IMR-90 (cell line): ENCODE data around the gene GNG5. TPM values are rescaled to one million over a fixed set of nuclear protein-coding genes. Genes with fewer than 3 reads are reported as not detected.
A peak's percentile ranks its signal among the peaks of the same experiment; 100 is the strongest.

ENCODE experiments used
- ATAC-seq: fragments of 200-7000 bp; cut with Tn5 transposase; 2 replicates; pipeline ENCODE4 v1.9.1; 2020; ENCODE audit warnings: low read depth, mild to moderate bottlenecking, moderate library complexity
- BruUV-seq: library from RNA; stranded (reverse); fragments of 400-500 nt; replicated peaks from 2 replicates; lab custom pipeline; 2021; lab: Mats Ljungman, UMichigan
- CTCF ChIA-PET: fragments of 300-600 bp; formaldehyde crosslinking; extraction: SDS; loops from one replicate; lab custom pipeline; 2021; ENCODE audit warnings: antibody characterized with exemption; lab: Yijun Ruan, JAX
- POLR2A ChIA-PET: fragments of 300-600 bp; sonication (Branson Sonifier 250); formaldehyde crosslinking; loops from one replicate; lab custom pipeline; 2022; ENCODE audit warnings: antibody characterized with exemption; ENCODE audit not compliant: unreplicated experiment; lab: Charles Lee
- DNase-seq: peaks from one replicate; pipeline ENCODE4 v3.0.0; 2013
- H2AFZ ChIP-seq: replicated peaks from 2 replicates; pipeline ENCODE3; 2013; ENCODE audit warnings: low read length, mild to moderate bottlenecking; ENCODE audit not compliant: poor library complexity
- H2AK5ac ChIP-seq: 2 replicates; pipeline ENCODE4 v1.6.1; 2013; ENCODE audit warnings: low read depth, low read length, inconsistent platforms
- H2AK9ac ChIP-seq: replicated peaks from 2 replicates; pipeline ENCODE3; 2013; ENCODE audit warnings: mild to moderate bottlenecking, low read depth, low read length, moderate library complexity; ENCODE audit not compliant: poor library complexity
- H2BK120ac ChIP-seq: 2 replicates; pipeline ENCODE4 v1.6.1; 2013; ENCODE audit warnings: low read depth, low read length, inconsistent platforms
- H2BK15ac ChIP-seq: 3 replicates; pipeline ENCODE4 v1.6.1; 2013; ENCODE audit warnings: low read depth, low read length, inconsistent platforms
- H2BK20ac ChIP-seq: 2 replicates; pipeline ENCODE4 v1.6.1; 2013; ENCODE audit warnings: low read depth, mild to moderate bottlenecking, inconsistent platforms, low read length, moderate library complexity
- H2BK5ac ChIP-seq: 2 replicates; pipeline ENCODE4 v1.6.1; 2013; ENCODE audit warnings: mild to moderate bottlenecking, low read depth, low read length, inconsistent platforms; ENCODE audit not compliant: poor library complexity, severe bottlenecking
- H3K14ac ChIP-seq: replicated peaks from 2 replicates; pipeline ENCODE4 v1.6.1; 2013; ENCODE audit warnings: low read depth, low read length, inconsistent platforms
- H3K18ac ChIP-seq: 2 replicates; pipeline ENCODE4 v1.6.1; 2013; ENCODE audit warnings: low read depth, low read length, control low read depth
- H3K23ac ChIP-seq: 2 replicates; pipeline ENCODE4 v1.6.1; 2013; ENCODE audit warnings: low read depth, low read length, inconsistent platforms
- H3K27ac ChIP-seq: 2 replicates; pipeline ENCODE4 v1.5.1; 2013; ENCODE audit warnings: mild to moderate bottlenecking, control low read depth, low read length; ENCODE audit not compliant: insufficient read depth
- H3K27me3 ChIP-seq: 2 replicates; pipeline ENCODE4 v1.6.1; 2013; ENCODE audit warnings: low read length; ENCODE audit not compliant: control insufficient read depth, insufficient read depth
- H3K36me3 ChIP-seq: 2 replicates; pipeline ENCODE4 v1.6.1; 2013; ENCODE audit warnings: low read length, mixed read lengths; ENCODE audit not compliant: control insufficient read depth, insufficient read depth
- H3K4ac ChIP-seq: 2 replicates; pipeline ENCODE4 v1.6.1; 2013; ENCODE audit warnings: low read depth, low read length, inconsistent platforms
- H3K4me1 ChIP-seq: 2 replicates; pipeline ENCODE4 v1.6.1; 2013; ENCODE audit warnings: low read length, mixed read lengths; ENCODE audit not compliant: control insufficient read depth, insufficient read depth
- H3K4me2 ChIP-seq: 2 replicates; pipeline ENCODE4 v1.6.1; 2013; ENCODE audit warnings: low read depth, mild to moderate bottlenecking, control low read depth, low read length, moderate library complexity
- H3K4me3 ChIP-seq: 2 replicates; pipeline ENCODE4 v1.5.1; 2013; ENCODE audit warnings: low read depth, mild to moderate bottlenecking, control low read depth, low read length, moderate library complexity; ENCODE audit not compliant: insufficient read depth
- H3K56ac ChIP-seq: 2 replicates; pipeline ENCODE4 v1.6.1; 2013; ENCODE audit warnings: low read length, inconsistent platforms; ENCODE audit not compliant: insufficient read depth; ENCODE audit errors: extremely low read depth
- H3K79me1 ChIP-seq, 2 experiments: 2 replicates each; pipeline ENCODE4 v1.6.1; 2013; ENCODE audit warnings: low read length in 2 of 2, inconsistent platforms in 1 of 2, low read depth in 1 of 2
- H3K9ac ChIP-seq: 2 replicates; pipeline ENCODE4 v1.6.1; 2013; ENCODE audit warnings: low read depth, low read length, control low read depth
- H3K9me1 ChIP-seq: 2 replicates; pipeline ENCODE4 v1.6.1; 2013; ENCODE audit warnings: low read length, inconsistent platforms; ENCODE audit not compliant: insufficient read depth
- H3K9me3 ChIP-seq: 2 replicates; pipeline ENCODE4 v1.6.1; 2013; ENCODE audit warnings: low read length; ENCODE audit not compliant: control insufficient read depth, insufficient read depth
- H4K20me1 ChIP-seq: 2 replicates; pipeline ENCODE4 v1.6.1; 2013; ENCODE audit warnings: low read length, inconsistent platforms; ENCODE audit not compliant: insufficient read depth
- H4K5ac ChIP-seq: 2 replicates; pipeline ENCODE4 v1.6.1; 2013; ENCODE audit warnings: mild to moderate bottlenecking, low read depth, low read length, control low read depth
- H4K8ac ChIP-seq, 2 experiments: 2 replicates each; pipeline ENCODE4 v1.6.1; 2013; ENCODE audit warnings: low read depth in 2 of 2, low read length in 2 of 2, control low read depth in 1 of 2, inconsistent platforms in 1 of 2
- H4K91ac ChIP-seq: 2 replicates; pipeline ENCODE4 v1.6.1; 2013; ENCODE audit warnings: low read depth, low read length, inconsistent platforms; ENCODE audit not compliant: insufficient read depth
- ELK1 ChIP-seq: fragments of 150-350 bp; IDR thresholded peaks from 2 replicates; pipeline ENCODE4 v1.6.1; 2016; ENCODE audit warnings: low read depth, mild to moderate bottlenecking, low read length, moderate library complexity, borderline replicate concordance
- FOS ChIP-seq: fragments of 150-350 bp; IDR thresholded peaks from 2 replicates; pipeline ENCODE4 v1.6.1; 2016; ENCODE audit warnings: low read depth, low read length
- WGBS, 2 experiments: methylation state at CpG; one replicate each; pipeline versions ENCODE4 v1.1.5 to v1.1.7; 2013; ENCODE audit warnings: missing lambda C conversion rate in 2 of 2; ENCODE audit not compliant: insufficient read length in 1 of 2; ENCODE audit errors: extremely low coverage in 2 of 2; 5-methylcytosine and 5-hydroxymethylcytosine counted together
- dilution Hi-C: fragments of 300-500 bp; cut with HindIII; formaldehyde crosslinking; loops from one replicate; pipeline ENCODE4 v1.14.3; 2018; ENCODE audit warnings: low sequenced_read_pairs; ENCODE audit not compliant: unreplicated experiment
- in situ Hi-C: fragments of 300-500 bp; cut with MboI; formaldehyde crosslinking; loops from 3 replicates; pipeline ENCODE4 v1.14.3; 2019; ENCODE audit warnings: low sequenced_read_pairs, inconsistent platforms, mixed read lengths
- intact Hi-C: fragments of 100-400 bp; cut with micrococcal nuclease; formaldehyde crosslinking; loops from 2 replicates; pipeline ENCODE4 v1.10.0; 2022
- polyA plus RNA-seq, 3 experiments: library from polyadenylated mRNA; depleted of rRNA; stranded (reverse); fragments of >200 nt; gene quantifications; 2 replicates each; pipeline ENCODE4 v1.2.3, GENCODE V29; 2012; ENCODE audit warnings: low replicate concordance in 1 of 3
- total RNA-seq: library from RNA; depleted of rRNA; stranded (reverse); fragments of >200 nt; gene quantifications from 2 replicates; pipeline ENCODE4 v1.2.3, GENCODE V29; 2012

The GNG5 gene
- total and polyA plus RNA-seq, 2 of the 4 experiments (the other 2 are of a cell fraction), result 36.4 to 128 TPM

GRCh38 chr1:84539972-84540371 is 33.6 kb upstream of the GNG5 start:
- no TSS peak for BruUV-seq
- peak; percentile 54 for DNase-seq

More at GRCh38 chr1:84539972-84540371, 33.6 kb upstream of the GNG5 start:
- no peak overlapping the region for H4K91ac ChIP-seq
- ATAC-seq, result no peak
- H3K36me3 ChIP-seq, result peaks cover 2% of the 10 kb centered on the region; the same call in 1 of the 2 replicates
- no peak overlapping the region for H3K23ac ChIP-seq
- H3K9me3 ChIP-seq, result no peaks in the 10 kb centered on the region
- no peaks in the 10 kb centered on the region for H4K20me1 ChIP-seq
- H2BK5ac ChIP-seq, result no peak overlapping the region
- H4K5ac ChIP-seq, result no peak overlapping the region
- ChIA-PET POLR2A (no interaction called here), CTCF (no interaction called here)
- no peak overlapping the region for H3K9ac ChIP-seq
- no peak overlapping the region for H4K8ac ChIP-seq
- H3K4me2 ChIP-seq, result no peak overlapping the region
- H3K18ac ChIP-seq, result no peak overlapping the region
- H3K4me3 ChIP-seq, result no peak overlapping the region
- no peak overlapping the region for H3K27ac ChIP-seq
- dilution Hi-C loops (no loop called here), intact Hi-C loops (loop anchor here (2.0 kb wide), 1 partner anchor 97 kb away; no protein-coding TSS in a partner anchor), in situ Hi-C loops (no loop called here)
- no peak overlapping the region for H2BK20ac ChIP-seq
- no peak overlapping the region for H3K4ac ChIP-seq
- H2AK5ac ChIP-seq, result no peak overlapping the region
- no peak overlapping the region for H3K14ac ChIP-seq
- no peak overlapping the region for H2AFZ ChIP-seq
- H3K9me1 ChIP-seq, result no peaks in the 10 kb centered on the region
- H2AK9ac ChIP-seq, result no peak overlapping the region
- no peaks in the 10 kb centered on the region for H3K4me1 ChIP-seq
- H2BK120ac ChIP-seq, result no peak overlapping the region
- H3K56ac ChIP-seq, result no peak overlapping the region
- H2BK15ac ChIP-seq, result no peak overlapping the region
- no peaks in the 10 kb centered on the region for H3K27me3 ChIP-seq
- H3K79me1 ChIP-seq, result no peaks in the 10 kb centered on the region; a peak in 1 of 4 replicates
- TF ChIP-seq FOS (peak; percentile 36; the same call in 1 of the 2 replicates), ELK1 (no peak)
- no CpG with 5 or more reads among the region's 3 CpGs for WGBS, 2 experiments
